GOT3 (cell line): ENCODE results near the gene TBC1D10A.
A peak's percentile ranks its signal among the peaks of the same experiment; 100 is the strongest.

ENCODE experiments used
- DNase-seq: peaks from one replicate; lab custom pipeline; 2025; ENCODE audit warnings: mixed read lengths; lab: John Stamatoyannopoulos, UW

Gene TBC1D10A

GRCh38 chr22:30326706-30327362 lies at the start of gene TBC1D10A:
Gene TBC1D10A (minus strand): TSS chr22:30326941. CDS start chr22:30326881, 60 bp downstream.
- DNase-seq: peak; percentile 58

GRCh38 chr22:30375312-30375849 lies 48.6 kb upstream of the TBC1D10A start:
- DNase-seq: no peak

GRCh38 chr22:30373331-30374325 lies 46.9 kb upstream of the TBC1D10A start:
- DNase-seq: no peak

- no peak for DNase-seq
These were observed 46.2 kb upstream of the TBC1D10A start for GRCh38 chr22:30372915-30373314.

- no peak for DNase-seq
These were observed 45.2 kb upstream of the TBC1D10A start for GRCh38 chr22:30371981-30372380.

- DNase-seq: no peak
These were observed 44.6 kb upstream of the TBC1D10A start for GRCh38 chr22:30371321-30371720.

GRCh38 chr22:30370641-30371230 lies 44.0 kb upstream of the TBC1D10A start:
- no peak for DNase-seq

- no peak for DNase-seq
These were observed 41.7 kb upstream of the TBC1D10A start for GRCh38 chr22:30368420-30368819.

GRCh38 chr22:30365891-30366290 lies 39.1 kb upstream of the TBC1D10A start:
- DNase-seq: no peak

- no peak for DNase-seq
These were observed 36.0 kb upstream of the TBC1D10A start for GRCh38 chr22:30362651-30363281.

GRCh38 chr22:30361916-30362650 lies 35.3 kb upstream of the TBC1D10A start:
- DNase-seq: no peak

GRCh38 chr22:30358541-30358940 lies 31.8 kb upstream of the TBC1D10A start:
- no peak for DNase-seq

- no peak for DNase-seq
These were observed 31.0 kb upstream of the TBC1D10A start for GRCh38 chr22:30357650-30358215.

GRCh38 chr22:30357236-30357570 lies 30.5 kb upstream of the TBC1D10A start:
- no peak for DNase-seq

- DNase-seq: peak; percentile 62
These were observed 29.9 kb upstream of the TBC1D10A start, which contains the start of the genes CCDC157 and SF3A1 for GRCh38 chr22:30356449-30357235. Gene CCDC157 (plus strand): TSS chr22:30357007. CDS start chr22:30366001, 8,994 bp downstream. Gene SF3A1 (minus strand): TSS chr22:30356894. CDS start chr22:30356792, 102 bp downstream.

GRCh38 chr22:30354644-30355043 lies 27.9 kb upstream of the TBC1D10A start:
- DNase-seq: no peak

GRCh38 chr22:30351226-30351625 lies 24.5 kb upstream of the TBC1D10A start:
- DNase-seq: no peak

GRCh38 chr22:30348809-30349208 lies 22.1 kb upstream of the TBC1D10A start:
- no peak for DNase-seq

GRCh38 chr22:30348404-30348803 lies 21.7 kb upstream of the TBC1D10A start:
- no peak for DNase-seq
